HG03045 (cell line): ENCODE data around the gene ZBTB14.

Experiments used
- ATAC-seq: cut with Tn5 transposase; IDR thresholded peaks from one replicate; pipeline ENCODE4 v1.9.1; 2021; ENCODE audit warnings: mild to moderate bottlenecking, moderate library complexity; ENCODE audit not compliant: unreplicated experiment

ZBTB14 gene

GRCh38 chr18:5294113-5294456, 1.4 kb downstream of the ZBTB14 start:
- ATAC-seq: no peak

DNA sequence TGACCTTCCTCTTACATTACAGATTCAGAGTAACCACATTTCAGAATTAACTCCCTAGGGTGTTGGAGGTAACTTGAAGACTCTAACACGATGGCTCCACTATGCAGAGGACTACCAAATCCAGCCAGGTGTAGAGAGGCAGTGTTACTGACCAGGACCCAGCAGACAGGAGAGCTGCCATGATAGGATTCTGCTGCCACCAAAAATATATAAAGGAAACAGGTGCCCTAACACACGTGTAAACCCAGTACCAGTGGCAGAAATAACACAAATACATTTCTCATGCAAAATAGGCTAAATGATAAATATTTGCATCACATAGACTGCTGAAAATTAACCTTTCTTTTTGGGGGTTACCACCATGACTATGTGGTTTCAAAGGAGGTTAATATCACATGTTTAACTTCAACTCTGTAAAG, 7.0 kb downstream of the ZBTB14 start:
- no peak for ATAC-seq

DNA sequence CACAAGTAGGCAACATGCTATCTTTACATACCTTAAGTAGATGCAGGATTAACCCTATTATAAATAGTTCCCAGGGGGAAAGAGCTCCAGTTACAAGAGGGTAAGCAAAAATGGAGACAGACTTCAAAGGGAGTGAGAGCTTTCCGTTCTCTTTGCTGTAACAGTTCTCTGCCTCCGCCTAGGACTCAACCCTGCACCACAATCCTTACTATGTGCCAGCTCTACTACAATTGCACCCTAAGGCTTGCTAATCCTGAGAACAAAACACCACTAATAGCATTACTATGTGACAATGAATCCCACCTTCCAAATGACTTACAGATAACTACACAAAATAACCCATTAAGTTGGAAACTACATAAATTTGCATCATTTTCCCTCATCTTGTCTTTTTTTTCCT, 7.7 kb downstream of the ZBTB14 start:
- no peak for ATAC-seq

DNA sequence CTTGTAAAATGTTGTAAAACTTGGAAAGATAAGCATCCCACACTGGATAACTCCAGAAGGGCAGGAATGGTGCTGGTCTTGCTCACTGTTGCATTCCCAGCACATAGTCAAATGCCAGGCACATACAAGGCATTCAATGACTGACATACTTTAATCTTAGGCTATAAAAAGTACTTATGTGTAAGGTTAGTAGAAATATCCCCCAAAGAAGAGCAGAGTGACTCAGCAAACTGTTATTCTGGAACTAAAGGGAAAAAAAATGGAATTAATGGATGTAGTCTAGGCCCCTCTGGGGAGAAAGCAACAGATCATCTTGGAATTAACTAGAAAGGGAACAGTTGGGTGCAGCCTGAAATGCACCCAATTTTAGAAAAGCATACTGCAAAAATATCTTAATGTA, 9.0 kb downstream of the ZBTB14 start:
- no peak for ATAC-seq

- no peak for ATAC-seq
Observed at GRCh38 chr18:5285326-5285725, 10.2 kb downstream of the ZBTB14 start.

GRCh38 chr18:5284808-5285207, 10.7 kb downstream of the ZBTB14 start:
- ATAC-seq: no peak

- no peak for ATAC-seq
Observed at GRCh38 chr18:5282770-5283169, 12.8 kb downstream of the ZBTB14 start.

- no peak for ATAC-seq
Observed at GRCh38 chr18:5276947-5277346, 18.6 kb downstream of the ZBTB14 start.

DNA sequence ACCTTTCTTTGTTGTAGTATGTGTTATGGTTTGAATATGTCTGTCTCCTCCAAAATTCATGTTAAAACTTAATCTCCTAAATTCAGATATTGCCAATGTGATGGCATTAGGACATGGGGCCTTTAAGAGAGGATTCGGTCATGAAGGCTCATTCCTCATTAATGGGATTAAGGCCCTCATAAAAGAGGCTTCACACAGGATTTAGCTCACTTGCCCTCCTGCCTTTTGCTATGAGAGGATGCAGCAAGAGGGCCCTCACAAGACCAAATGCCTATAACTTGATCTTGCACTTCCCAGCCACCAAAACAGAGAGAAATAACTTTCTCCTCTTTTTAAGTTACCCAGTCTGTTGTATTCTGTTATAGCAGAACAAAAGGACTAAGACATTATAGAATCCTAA, 19.7 kb downstream of the ZBTB14 start:
- ATAC-seq: no peak

DNA sequence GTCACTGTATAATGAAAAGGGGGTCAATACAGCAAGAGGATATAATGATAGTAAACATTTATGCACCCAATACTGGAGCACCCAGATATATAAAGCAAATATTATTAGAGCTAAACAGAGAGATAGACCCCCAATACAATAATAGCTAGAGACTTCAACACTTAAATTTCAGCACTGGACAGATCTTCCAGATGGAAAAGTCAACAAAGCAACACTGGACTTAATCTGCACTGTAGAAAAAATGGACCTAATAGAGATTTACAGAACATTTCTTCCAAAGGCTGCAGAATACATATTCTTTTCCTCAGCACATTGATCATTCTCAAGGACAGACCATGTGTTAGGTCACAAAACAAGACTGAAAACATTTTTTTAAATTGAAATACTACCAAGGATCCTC, 26.7 kb downstream of the ZBTB14 start:
- no peak for ATAC-seq

DNA sequence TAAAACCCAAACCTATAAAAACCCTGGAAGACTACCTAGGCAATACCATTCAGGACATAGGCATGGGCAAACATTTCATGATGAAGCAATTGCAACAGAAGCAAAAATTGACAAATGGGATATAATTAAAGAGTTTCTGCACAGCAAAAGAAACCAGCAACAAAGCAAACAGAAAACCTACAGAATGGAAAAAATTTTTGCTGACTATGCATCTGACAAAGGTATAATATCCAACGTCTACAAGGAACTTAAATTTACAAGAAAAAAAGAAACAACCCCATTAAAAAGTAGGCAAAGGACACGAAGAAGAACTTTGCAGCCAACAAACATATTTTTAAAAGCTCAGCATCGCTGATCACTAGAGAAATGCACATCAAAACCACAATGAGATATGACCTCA, 28.8 kb downstream of the ZBTB14 start:
- ATAC-seq: no peak

DNA sequence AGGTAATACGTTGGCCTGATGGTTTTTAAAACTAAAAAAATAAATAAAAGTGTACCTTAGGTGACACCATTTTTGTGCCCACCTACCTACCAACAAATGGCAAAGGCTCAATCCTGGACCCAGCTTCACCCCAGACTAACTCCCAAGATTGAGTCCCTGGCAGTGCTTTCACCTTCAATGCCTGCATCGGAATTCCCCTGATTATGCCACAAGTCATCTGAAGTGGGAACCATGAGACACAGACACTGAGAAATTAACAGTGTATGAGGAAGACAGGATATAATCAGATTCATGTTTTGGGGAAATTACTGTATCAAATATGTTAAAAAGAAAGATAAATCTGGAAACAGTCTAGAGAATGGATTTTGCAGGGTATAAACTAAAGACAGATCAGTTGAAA, 41.6 kb downstream of the ZBTB14 start:
- no peak for ATAC-seq

DNA sequence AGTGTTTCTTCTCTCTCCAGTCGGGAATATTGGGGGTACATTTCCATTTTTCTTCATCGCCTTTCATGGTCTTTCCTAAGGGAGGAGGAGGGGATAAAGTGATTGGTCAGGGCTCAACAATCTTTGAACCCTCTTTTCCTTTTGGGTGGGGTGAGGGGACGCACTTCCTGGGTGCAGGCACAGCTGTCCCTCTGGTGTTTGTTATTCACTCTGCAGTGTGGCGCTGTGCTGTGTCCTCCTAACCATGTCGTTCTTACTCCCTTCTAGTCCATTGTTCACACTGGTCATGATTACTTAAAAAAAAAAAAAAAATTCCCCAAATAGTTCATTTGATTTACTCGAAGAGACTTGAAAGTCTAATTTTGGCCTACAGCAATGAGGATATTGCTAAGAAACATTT, 44.4 kb downstream of the ZBTB14 start:
- ATAC-seq: no peak

DNA sequence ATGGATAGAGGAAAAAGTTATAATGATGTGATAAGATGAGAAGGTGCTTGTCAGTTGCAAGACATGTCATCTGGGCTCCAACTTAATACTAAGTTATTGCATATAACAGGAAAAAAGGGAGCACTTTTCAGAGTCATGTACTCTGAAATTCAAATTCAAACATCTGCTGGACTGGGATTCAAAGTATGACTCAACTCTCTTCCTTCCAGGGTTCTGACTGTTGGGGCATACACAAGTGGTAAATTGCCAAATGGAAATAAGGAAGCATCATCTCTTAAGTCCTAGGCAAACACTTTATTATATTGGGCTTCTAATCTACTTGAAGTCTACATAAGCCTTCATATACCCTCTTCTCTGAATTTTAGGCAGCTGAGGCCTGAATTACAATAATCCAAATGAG, 44.9 kb downstream of the ZBTB14 start:
- no peak for ATAC-seq

- ATAC-seq: no peak
Observed at GRCh38 chr18:5244941-5245340, 50.6 kb downstream of the ZBTB14 start.

GRCh38 chr18:5239447-5239846, 56.1 kb downstream of the ZBTB14 start:
- no peak for ATAC-seq
